Astrocyte (in vitro differentiated cells and primary cell): Measurements from ENCODE around the gene MIF. TPM values are rescaled to one million over a fixed set of nuclear protein-coding genes. Genes with fewer than 3 reads are reported as not detected.

ENCODE experiments used
- DNase-seq: peaks from one replicate; pipeline ENCODE4 v3.0.0-alpha.2; 2010; ENCODE audit warnings: low read depth
- FAIRE-seq: peaks from 2 replicates; lab custom pipeline; 2011; peaks lifted over from hg19 to GRCh38; lab: Jason Lieb, UNC
- H2AFZ ChIP-seq: 2 replicates; pipeline ENCODE4 v1.6.0; 2012; ENCODE audit warnings: low read depth, low read length, inconsistent platforms
- H3K27ac ChIP-seq: 2 replicates; pipeline ENCODE4 v1.5.1; 2011; ENCODE audit warnings: low read depth, low read length, inconsistent platforms
- H3K27me3 ChIP-seq: 2 replicates; pipeline ENCODE4 v1.6.0; 2011; ENCODE audit warnings: low read length, inconsistent platforms; ENCODE audit not compliant: insufficient read depth
- H3K36me3 ChIP-seq: 2 replicates; pipeline ENCODE4 v1.5.1; 2011; ENCODE audit warnings: low read length, inconsistent platforms; ENCODE audit not compliant: insufficient read depth
- H3K4me1 ChIP-seq: 2 replicates; pipeline ENCODE4 v1.5.1; 2011; ENCODE audit warnings: low read length, inconsistent platforms; ENCODE audit not compliant: insufficient read depth
- H3K4me2 ChIP-seq: 2 replicates; pipeline ENCODE4 v1.6.0; 2012; ENCODE audit warnings: low read length, inconsistent platforms
- H3K4me3 ChIP-seq: 2 replicates; pipeline ENCODE4 v1.5.1; 2011; ENCODE audit warnings: low read depth, mild to moderate bottlenecking, low read length, inconsistent platforms; ENCODE audit not compliant: insufficient read depth
- H3K79me2 ChIP-seq: 2 replicates; pipeline ENCODE4 v1.6.0; 2012; ENCODE audit warnings: mild to moderate bottlenecking, low read length, inconsistent platforms; ENCODE audit not compliant: insufficient read depth
- H3K9ac ChIP-seq: 2 replicates; pipeline ENCODE4 v1.6.0; 2012; ENCODE audit warnings: mild to moderate bottlenecking, low read length, inconsistent platforms
- H3K9me3 ChIP-seq: 2 replicates; pipeline ENCODE4 v1.5.1; 2012; ENCODE audit warnings: low read depth, mild to moderate bottlenecking, low read length, inconsistent platforms; ENCODE audit not compliant: insufficient read depth
- H4K20me1 ChIP-seq: 2 replicates; pipeline ENCODE4 v1.6.0; 2012; ENCODE audit warnings: low read length, inconsistent platforms; ENCODE audit not compliant: insufficient read depth
- H3K27ac Mint-ChIP-seq: one replicate; pipeline ENCODE4 v1.8.0; 2021; ENCODE audit warnings: mild to moderate bottlenecking, mixed read lengths; ENCODE audit not compliant: unreplicated experiment
- H3K27me3 Mint-ChIP-seq: one replicate; pipeline ENCODE4 v1.8.0; 2021; ENCODE audit warnings: low read depth, mixed read lengths; ENCODE audit not compliant: unreplicated experiment
- H3K36me3 Mint-ChIP-seq: one replicate; pipeline ENCODE4 v1.8.0; 2021; ENCODE audit warnings: low read depth, mixed read lengths; ENCODE audit not compliant: unreplicated experiment
- H3K4me1 Mint-ChIP-seq: one replicate; pipeline ENCODE4 v1.8.0; 2021; ENCODE audit warnings: low read depth, mixed read lengths; ENCODE audit not compliant: unreplicated experiment
- H3K4me3 Mint-ChIP-seq: one replicate; pipeline ENCODE4 v1.8.0; 2021; ENCODE audit warnings: mild to moderate bottlenecking, moderate library complexity, mixed read lengths; ENCODE audit not compliant: unreplicated experiment
- H3K9me3 Mint-ChIP-seq: one replicate; pipeline ENCODE4 v1.8.0; 2021; ENCODE audit warnings: mild to moderate bottlenecking, mixed read lengths; ENCODE audit not compliant: unreplicated experiment
- CTCF ChIP-seq: IDR thresholded peaks from 2 replicates; pipeline ENCODE4 v1.5.1; 2011; ENCODE audit warnings: low read depth, mild to moderate bottlenecking, inconsistent platforms, low read length, moderate library complexity; ENCODE audit not compliant: insufficient read depth
- EZH2 ChIP-seq: IDR thresholded peaks from 2 replicates; pipeline ENCODE4 v1.6.1; 2012; ENCODE audit warnings: mild to moderate bottlenecking, low read length, inconsistent platforms; ENCODE audit not compliant: insufficient read depth
- total RNA-seq: library from RNA; stranded (reverse); gene quantifications from 2 replicates; pipeline ENCODE4 v1.2.1, GENCODE V29; 2021

The MIF gene
- total RNA-seq, 1 donor from 2014 or later: 906 TPM

GRCh38 chr22:23883658-23884057 lies 10.5 kb upstream of the MIF start:
- Mint-ChIP-seq H3K36me3 (peaks cover 12% of the 10 kb centered on the region), H3K27me3 (no peaks in the 10 kb centered on the region), H3K4me1 (peaks cover 4% of the 10 kb centered on the region), H3K4me3 (no peak overlapping the region), H3K27ac (no peak overlapping the region), H3K9me3 (no peaks in the 10 kb centered on the region)
- no peaks in the 10 kb centered on the region for H3K79me2 ChIP-seq
- no peaks in the 10 kb centered on the region for H3K36me3 ChIP-seq
- H4K20me1 ChIP-seq: no peaks in the 10 kb centered on the region
- no peak for FAIRE-seq
- no peaks in the 10 kb centered on the region for H3K27me3 ChIP-seq
- H3K4me3 ChIP-seq: no peak overlapping the region
- H3K4me2 ChIP-seq: no peak overlapping the region
- no peak overlapping the region for H3K27ac ChIP-seq
- no peak overlapping the region for H3K9ac ChIP-seq
- no peaks in the 10 kb centered on the region for H3K9me3 ChIP-seq
- DNase-seq: no peak
- peaks cover 7% of the 10 kb centered on the region for H3K4me1 ChIP-seq
- no peak overlapping the region for H2AFZ ChIP-seq
- TF ChIP-seq CTCF (no peak), EZH2 (no peak)

GRCh38 chr22:23884140-23884539 lies 10.0 kb upstream of the MIF start:
- Histone ChIP-seq H3K36me3 (no peaks in the 10 kb centered on the region), H3K9ac (no peak overlapping the region), H3K4me2 (no peak overlapping the region), H3K79me2 (no peaks in the 10 kb centered on the region), H3K27me3 (no peaks in the 10 kb centered on the region), H2AFZ (no peak overlapping the region), H4K20me1 (no peaks in the 10 kb centered on the region), H3K27ac (no peak overlapping the region), H3K4me1 (peaks cover 10% of the 10 kb centered on the region), H3K9me3 (no peaks in the 10 kb centered on the region), H3K4me3 (no peak overlapping the region)
- no peak overlapping the region for H3K4me3 Mint-ChIP-seq
- no peak for FAIRE-seq
- peaks cover 12% of the 10 kb centered on the region for H3K36me3 Mint-ChIP-seq
- no peaks in the 10 kb centered on the region for H3K9me3 Mint-ChIP-seq
- H3K27ac Mint-ChIP-seq: no peak overlapping the region
- H3K4me1 Mint-ChIP-seq: peaks cover 5% of the 10 kb centered on the region
- no peak for DNase-seq
- TF ChIP-seq EZH2 (no peak), CTCF (no peak)
- no peaks in the 10 kb centered on the region for H3K27me3 Mint-ChIP-seq

- no peaks in the 10 kb centered on the region for H4K20me1 ChIP-seq
- no peaks in the 10 kb centered on the region for H3K9me3 Mint-ChIP-seq
- no peaks in the 10 kb centered on the region for H3K36me3 ChIP-seq
- peaks cover 14% of the 10 kb centered on the region for H3K4me1 Mint-ChIP-seq
- peak overlapping the region; percentile 43 for H2AFZ ChIP-seq
- peak overlapping the region; percentile 58 for H3K9ac ChIP-seq
- H3K4me1 ChIP-seq: peaks cover 15% of the 10 kb centered on the region
- H3K79me2 ChIP-seq: no peaks in the 10 kb centered on the region
- peak overlapping the region; percentile 24 for H3K4me2 ChIP-seq
- peak overlapping the region; percentile 94 for H3K27ac Mint-ChIP-seq
- H3K27me3 Mint-ChIP-seq: peaks cover 2% of the 10 kb centered on the region
- H3K27ac ChIP-seq: peak overlapping the region; percentile 66
- TF ChIP-seq CTCF (peak; percentile 6), EZH2 (no peak)
- FAIRE-seq (peak; percentile 43), DNase-seq (no peak)
- H3K4me3 Mint-ChIP-seq: peak overlapping the region; percentile 29
- no peak overlapping the region for H3K4me3 ChIP-seq
- H3K9me3 ChIP-seq: no peaks in the 10 kb centered on the region
- H3K36me3 Mint-ChIP-seq: peaks cover 1% of the 10 kb centered on the region
- H3K27me3 ChIP-seq: no peaks in the 10 kb centered on the region
These were observed 5.4 kb upstream of the MIF start for GRCh38 chr22:23888615-23889401.
